HL-60 (cell line): ENCODE measurements around the gene GIMAP2.

Experiments used
- DNase-seq, 2 experiments: peaks; one replicate each; pipeline ENCODE4 v3.0.0-alpha.2; 2010 to 2020; ENCODE audit warnings: low read depth in 1 of 2, low spot score in 1 of 2
- H3K27ac ChIP-seq: fragments of 250-450 bp; sonication (Bioruptor Pico); replicated peaks from 2 replicates; pipeline ENCODE4 v1.5.1; 2020; ENCODE audit warnings: mild to moderate bottlenecking, moderate library complexity
- H3K27me3 ChIP-seq: fragments of 250-450 bp; sonication (Bioruptor Pico); 2 replicates; pipeline ENCODE4 v1.5.1; 2021; ENCODE audit warnings: mild to moderate bottlenecking, moderate library complexity; ENCODE audit not compliant: insufficient read depth, poor library complexity, severe bottlenecking
- H3K4me3 ChIP-seq: replicated peaks from 2 replicates; pipeline ENCODE4 v1.5.1; 2011; ENCODE audit warnings: mild to moderate bottlenecking, control low read depth, low read length; ENCODE audit not compliant: insufficient read depth
- GABPA ChIP-seq: IDR thresholded peaks from 2 replicates; pipeline ENCODE4 v1.6.1; 2012; ENCODE audit warnings: low read depth
- POLR2AphosphoS5 ChIP-seq: IDR thresholded peaks from 2 replicates; pipeline ENCODE4 v1.6.1; 2012; ENCODE audit warnings: low read depth
- SPI1 ChIP-seq: IDR thresholded peaks from 2 replicates; pipeline ENCODE4 v1.6.1; 2012; ENCODE audit warnings: low read depth, mild to moderate bottlenecking, borderline replicate concordance
- TF ChIP-seq, protein P1 (sequence below): IDR thresholded peaks from one replicate; pipeline ENCODE4 v1.5.1; 2011; ENCODE audit warnings: low read length, control low read depth, inconsistent platforms; ENCODE audit not compliant: insufficient read depth
- TF ChIP-seq, protein P2 (sequence below): IDR thresholded peaks from 2 replicates; pipeline ENCODE4 v1.6.1; 2012; ENCODE audit warnings: low read depth; ENCODE audit not compliant: insufficient replicate concordance

The GIMAP2 gene

DNA sequence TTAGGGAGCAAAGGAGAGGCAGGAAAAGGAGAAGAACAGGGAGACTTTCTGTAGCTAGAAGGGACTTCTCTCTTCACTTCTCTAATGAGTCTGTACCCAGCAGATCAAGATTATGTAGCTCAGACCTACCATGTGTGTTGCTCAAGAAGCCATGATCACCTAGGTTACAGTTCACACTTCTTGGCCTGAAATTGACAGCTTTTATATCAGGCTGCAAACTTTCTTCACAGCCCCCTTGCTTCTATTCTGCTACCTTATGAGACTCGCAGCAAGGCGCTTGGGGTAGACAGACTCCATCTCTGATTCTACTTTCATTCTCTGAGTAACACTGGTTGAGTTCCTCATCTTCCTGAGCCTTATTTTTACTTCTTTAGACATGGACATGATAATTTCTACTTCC lies 19.6 kb upstream of the GIMAP2 start:
- no peak overlapping the region for H3K27ac ChIP-seq
- H3K4me3 ChIP-seq: no peak overlapping the region
- TF ChIP-seq, protein P1, sequence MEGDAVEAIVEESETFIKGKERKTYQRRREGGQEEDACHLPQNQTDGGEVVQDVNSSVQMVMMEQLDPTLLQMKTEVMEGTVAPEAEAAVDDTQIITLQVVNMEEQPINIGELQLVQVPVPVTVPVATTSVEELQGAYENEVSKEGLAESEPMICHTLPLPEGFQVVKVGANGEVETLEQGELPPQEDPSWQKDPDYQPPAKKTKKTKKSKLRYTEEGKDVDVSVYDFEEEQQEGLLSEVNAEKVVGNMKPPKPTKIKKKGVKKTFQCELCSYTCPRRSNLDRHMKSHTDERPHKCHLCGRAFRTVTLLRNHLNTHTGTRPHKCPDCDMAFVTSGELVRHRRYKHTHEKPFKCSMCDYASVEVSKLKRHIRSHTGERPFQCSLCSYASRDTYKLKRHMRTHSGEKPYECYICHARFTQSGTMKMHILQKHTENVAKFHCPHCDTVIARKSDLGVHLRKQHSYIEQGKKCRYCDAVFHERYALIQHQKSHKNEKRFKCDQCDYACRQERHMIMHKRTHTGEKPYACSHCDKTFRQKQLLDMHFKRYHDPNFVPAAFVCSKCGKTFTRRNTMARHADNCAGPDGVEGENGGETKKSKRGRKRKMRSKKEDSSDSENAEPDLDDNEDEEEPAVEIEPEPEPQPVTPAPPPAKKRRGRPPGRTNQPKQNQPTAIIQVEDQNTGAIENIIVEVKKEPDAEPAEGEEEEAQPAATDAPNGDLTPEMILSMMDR: no peak
- TF ChIP-seq, protein P2, sequence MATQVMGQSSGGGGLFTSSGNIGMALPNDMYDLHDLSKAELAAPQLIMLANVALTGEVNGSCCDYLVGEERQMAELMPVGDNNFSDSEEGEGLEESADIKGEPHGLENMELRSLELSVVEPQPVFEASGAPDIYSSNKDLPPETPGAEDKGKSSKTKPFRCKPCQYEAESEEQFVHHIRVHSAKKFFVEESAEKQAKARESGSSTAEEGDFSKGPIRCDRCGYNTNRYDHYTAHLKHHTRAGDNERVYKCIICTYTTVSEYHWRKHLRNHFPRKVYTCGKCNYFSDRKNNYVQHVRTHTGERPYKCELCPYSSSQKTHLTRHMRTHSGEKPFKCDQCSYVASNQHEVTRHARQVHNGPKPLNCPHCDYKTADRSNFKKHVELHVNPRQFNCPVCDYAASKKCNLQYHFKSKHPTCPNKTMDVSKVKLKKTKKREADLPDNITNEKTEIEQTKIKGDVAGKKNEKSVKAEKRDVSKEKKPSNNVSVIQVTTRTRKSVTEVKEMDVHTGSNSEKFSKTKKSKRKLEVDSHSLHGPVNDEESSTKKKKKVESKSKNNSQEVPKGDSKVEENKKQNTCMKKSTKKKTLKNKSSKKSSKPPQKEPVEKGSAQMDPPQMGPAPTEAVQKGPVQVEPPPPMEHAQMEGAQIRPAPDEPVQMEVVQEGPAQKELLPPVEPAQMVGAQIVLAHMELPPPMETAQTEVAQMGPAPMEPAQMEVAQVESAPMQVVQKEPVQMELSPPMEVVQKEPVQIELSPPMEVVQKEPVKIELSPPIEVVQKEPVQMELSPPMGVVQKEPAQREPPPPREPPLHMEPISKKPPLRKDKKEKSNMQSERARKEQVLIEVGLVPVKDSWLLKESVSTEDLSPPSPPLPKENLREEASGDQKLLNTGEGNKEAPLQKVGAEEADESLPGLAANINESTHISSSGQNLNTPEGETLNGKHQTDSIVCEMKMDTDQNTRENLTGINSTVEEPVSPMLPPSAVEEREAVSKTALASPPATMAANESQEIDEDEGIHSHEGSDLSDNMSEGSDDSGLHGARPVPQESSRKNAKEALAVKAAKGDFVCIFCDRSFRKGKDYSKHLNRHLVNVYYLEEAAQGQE: no peak
- TF ChIP-seq GABPA (no peak), POLR2AphosphoS5 (no peak), SPI1 (no peak)
- no peak for DNase-seq
- no peaks in the 10 kb centered on the region for H3K27me3 ChIP-seq

DNA sequence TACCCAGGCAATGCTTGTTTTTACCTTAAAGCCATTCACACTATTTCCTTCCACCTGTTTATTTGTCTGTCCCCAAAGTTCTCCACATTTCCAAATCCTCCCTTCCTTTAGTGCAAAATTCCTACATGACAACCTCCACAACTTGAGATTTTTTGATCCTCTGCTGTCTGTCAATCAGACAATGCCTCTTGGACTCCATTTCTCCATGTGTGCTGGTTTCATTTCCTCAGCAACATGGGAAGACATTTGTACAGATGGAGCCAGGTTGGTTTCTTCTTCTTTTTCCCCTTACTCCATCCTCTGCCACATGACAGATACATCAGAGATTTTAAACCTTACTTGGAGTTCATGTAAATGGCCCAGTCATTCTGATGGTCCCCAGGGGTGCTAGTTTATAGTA lies 19.1 kb upstream of the GIMAP2 start:
- H3K27ac ChIP-seq: no peak overlapping the region
- TF ChIP-seq POLR2AphosphoS5 (no peak), SPI1 (no peak), GABPA (no peak)
- TF ChIP-seq, protein P2: no peak
- TF ChIP-seq, protein P1: no peak

DNA sequence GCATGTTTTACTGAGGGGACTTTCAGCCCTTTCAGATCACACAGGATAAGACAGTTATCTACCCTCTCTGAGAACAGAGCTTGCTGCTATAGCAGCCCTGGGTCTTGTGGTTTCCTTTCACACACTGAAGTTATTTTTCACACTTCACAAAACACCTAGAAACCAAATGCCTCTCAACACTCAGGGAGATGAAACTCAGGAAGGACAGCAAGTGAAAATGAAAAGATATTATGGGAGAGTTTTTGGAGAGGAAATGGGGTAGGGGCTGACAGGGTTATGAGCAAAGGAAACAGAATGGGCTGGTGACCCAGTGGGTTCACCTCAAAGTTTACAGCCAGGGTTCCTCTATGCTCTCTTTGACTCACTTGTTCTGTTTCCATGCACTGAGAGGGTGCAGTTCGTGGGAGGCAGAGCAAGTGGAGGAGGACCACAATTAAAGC lies 17.0 kb upstream of the GIMAP2 start:
- Histone ChIP-seq H3K4me3 (no peak overlapping the region), H3K27ac (no peak overlapping the region), H3K27me3 (no peaks in the 10 kb centered on the region)
- no peak for TF ChIP-seq GABPA
- TF ChIP-seq POLR2AphosphoS5: no peak
- TF ChIP-seq, protein P1: no peak
- TF ChIP-seq SPI1: no peak
- TF ChIP-seq, protein P2: no peak
- DNase-seq: no peak

More for the DNA sequence above, 19.1 kb upstream of the GIMAP2 start:
- no peak overlapping the region for H3K4me3 ChIP-seq
- no peaks in the 10 kb centered on the region for H3K27me3 ChIP-seq
- DNase-seq: no peak
